Kasumi-1 (cell line): Measurements from ENCODE around the gene MED25.

Experiments used
- DNase-seq, 2 experiments: peaks; one replicate each; lab custom pipeline; 2025; lab: John Stamatoyannopoulos, UW

Gene MED25

GRCh38 chr19:49799271-49799797 is 18.8 kb upstream of the MED25 start:
- DNase-seq, result no peak

- no peak for DNase-seq
These were observed 18.2 kb upstream of the MED25 start for GRCh38 chr19:49799798-49800376.

DNA sequence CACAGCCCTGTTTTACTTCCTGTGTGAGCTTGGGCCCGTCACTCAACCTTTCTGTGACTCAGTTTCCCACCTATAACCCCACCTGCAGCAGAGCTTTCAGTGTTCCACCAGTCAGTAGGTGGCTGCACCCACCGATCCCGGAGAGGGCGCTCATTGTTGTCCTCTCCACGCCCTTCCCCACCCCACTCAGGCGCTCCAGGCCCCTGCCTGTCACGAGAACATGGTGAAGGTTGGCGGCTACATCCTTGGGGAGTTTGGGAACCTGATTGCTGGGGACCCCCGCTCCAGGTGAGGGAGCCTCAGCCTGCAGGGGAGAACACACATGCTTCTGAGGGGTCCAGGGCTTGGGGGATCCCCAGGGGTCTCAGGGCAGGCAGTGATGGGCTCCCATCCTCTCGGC is 17.3 kb upstream of the MED25 start:
- no peak for DNase-seq

DNA sequence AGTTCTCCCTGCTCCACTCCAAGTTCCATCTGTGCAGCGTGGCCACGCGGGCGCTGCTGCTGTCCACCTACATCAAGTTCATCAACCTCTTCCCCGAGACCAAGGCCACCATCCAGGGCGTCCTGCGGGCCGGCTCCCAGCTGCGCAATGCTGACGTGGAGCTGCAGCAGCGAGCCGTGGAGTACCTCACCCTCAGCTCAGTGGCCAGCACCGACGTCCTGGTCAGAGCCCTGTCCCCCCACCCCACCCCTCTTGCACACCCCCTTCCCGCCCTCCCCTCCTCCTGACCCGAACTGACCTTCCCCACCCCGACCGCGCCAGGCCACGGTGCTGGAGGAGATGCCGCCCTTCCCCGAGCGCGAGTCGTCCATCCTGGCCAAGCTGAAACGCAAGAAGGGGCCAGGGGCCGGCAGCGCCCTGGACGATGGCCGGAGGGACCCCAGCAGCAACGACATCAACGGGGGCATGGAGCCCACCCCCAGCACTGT is 16.6 kb upstream of the MED25 start:
- no peak for DNase-seq

DNA sequence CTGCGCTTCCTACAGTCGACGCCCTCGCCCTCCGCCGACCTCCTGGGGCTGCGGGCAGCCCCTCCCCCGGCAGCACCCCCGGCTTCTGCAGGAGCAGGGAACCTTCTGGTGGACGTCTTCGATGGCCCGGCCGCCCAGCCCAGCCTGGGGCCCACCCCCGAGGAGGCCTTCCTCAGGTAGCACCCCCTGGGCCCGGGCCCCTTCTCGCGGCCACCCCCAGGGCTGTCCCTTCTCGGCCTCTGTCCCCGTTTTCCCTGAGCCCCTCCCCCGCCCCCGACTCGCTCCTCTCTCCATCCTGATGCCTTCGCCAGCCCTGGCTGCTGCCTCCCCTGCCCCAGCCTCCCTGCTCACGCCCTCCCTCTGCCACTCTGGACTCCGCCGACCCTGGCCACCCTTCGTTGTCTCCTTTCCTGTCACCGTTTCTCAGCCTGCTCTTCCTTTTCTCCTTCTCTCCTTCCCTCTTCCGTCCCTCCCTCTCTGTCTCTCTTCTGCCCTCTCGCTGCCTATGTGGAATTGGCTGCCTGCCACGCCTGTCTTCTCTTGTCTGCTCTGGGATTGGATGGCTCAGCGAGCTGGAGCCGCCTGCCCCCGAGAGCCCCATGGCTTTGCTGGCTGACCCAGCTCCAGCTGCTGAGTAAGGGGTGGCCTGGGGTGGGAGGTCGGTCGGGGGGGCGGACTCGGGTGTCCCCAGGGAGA is 16.0 kb upstream of the MED25 start:
- DNase-seq, result no peak

GRCh38 chr19:49802836-49803528 is 15.1 kb upstream of the MED25 start:
- DNase-seq, result no peak

DNA sequence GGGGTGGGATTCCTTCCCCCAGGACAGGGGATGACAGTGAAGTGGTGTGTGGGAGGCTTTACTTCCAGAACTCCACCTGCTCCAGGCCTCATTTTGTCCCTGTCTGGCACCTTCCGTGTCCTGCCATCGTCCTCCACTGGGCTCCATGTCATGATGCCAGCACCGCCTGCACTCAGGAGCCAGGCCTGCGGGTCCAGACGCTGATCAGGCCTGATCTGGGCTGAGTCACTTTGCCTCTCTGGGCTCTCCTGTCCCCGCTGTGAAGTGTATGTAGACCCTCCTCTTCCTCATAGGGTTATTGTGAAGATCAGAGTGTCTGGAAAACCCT is 14.6 kb upstream of the MED25 start:
- DNase-seq, result no peak

- DNase-seq, result no peak
These were observed 12.1 kb upstream of the MED25 start for GRCh38 chr19:49805822-49806619.

DNA sequence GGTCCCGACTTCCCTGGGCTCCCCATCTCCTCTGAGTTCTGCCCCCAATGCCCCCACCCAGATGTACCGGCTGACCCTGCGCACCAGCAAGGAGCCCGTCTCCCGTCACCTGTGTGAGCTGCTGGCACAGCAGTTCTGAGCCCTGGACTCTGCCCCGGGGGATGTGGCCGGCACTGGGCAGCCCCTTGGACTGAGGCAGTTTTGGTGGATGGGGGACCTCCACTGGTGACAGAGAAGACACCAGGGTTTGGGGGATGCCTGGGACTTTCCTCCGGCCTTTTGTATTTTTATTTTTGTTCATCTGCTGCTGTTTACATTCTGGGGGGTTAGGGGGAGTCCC is 11.5 kb upstream of the MED25 start:
- no peak for DNase-seq

DNA sequence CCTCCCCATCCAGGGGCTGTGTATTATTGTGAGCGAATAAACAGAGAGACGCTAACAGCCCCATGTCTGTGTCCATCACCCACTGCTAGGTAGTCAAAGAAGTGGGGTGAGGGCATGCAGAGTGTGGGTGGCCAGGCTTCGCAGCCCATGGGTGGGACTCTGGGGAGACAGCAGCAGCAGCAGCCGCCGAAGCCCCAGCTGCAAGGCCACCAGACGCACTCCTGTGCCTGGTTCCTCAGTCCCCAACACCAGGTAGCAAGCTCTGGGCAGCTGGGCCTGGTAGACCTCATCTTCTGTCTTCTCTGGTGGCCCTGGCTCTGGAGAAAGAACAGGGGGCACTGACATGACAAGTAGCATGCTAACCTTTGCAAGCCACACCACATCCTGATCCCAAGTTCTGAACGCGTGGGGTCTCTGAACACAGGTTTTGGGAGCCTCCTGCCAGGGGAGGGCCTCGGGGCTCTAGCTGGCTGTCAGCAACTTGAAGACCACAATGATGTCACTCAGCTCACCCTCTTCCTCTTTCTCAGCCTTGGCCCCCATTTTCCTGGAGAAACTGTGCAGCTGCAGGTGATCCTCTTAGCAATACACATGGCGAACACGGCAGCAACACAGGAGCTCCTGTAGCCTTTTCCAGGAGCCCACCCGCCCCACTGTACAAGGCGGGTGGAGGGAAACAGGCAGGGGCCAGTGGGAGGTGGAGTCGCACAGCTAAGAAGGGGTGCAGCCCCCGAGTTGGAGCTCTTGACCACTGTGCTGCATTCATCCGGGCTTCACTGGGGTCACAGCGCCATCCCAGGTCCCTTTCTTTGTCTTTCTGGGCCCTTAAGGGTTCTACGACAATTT is 10.8 kb upstream of the MED25 start:
- DNase-seq, result peak; percentile 73 to 79

DNA sequence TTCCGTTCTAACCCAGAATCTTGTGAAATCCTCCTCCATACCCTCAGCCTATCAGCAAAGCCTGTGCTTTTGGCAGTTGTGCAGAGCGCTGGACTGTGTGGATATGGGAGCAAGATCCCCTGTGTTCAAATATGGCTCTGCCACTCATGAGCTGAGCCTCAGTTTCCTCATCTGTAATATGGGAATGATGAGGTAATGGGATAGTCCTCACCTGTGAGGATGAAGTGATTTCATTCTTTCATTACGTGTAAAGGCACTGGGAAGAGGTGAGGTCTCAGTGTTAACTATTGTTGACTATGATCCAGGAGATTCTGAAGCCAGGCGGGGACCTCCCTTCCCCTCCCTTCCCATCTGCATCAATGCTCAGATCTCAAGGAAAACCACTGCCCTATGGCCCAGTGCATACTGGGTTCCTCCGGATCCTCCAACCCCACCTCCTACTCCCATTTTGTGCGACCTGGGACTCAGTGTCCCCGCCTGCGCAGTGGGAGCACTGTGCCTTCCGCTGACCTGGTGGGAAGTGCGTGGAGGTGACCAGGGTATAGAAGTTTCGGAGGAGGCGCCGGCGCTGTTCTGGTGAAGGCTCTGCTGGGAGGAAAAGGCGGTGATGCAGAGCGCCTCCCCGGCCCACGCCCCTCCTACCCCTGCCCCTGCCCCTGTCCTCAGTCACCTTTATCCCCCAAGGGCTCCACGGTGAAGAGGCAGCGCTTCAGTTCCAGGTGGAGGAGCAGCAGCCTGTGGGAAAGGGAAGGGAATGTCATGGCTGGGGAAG is 10.0 kb upstream of the MED25 start:
- no peak for DNase-seq

- DNase-seq, result no peak
These were observed 9.4 kb upstream of the MED25 start for GRCh38 chr19:49808711-49809159.

GRCh38 chr19:49809160-49809940 is 8.7 kb upstream of the MED25 start:
- no peak for DNase-seq

DNA sequence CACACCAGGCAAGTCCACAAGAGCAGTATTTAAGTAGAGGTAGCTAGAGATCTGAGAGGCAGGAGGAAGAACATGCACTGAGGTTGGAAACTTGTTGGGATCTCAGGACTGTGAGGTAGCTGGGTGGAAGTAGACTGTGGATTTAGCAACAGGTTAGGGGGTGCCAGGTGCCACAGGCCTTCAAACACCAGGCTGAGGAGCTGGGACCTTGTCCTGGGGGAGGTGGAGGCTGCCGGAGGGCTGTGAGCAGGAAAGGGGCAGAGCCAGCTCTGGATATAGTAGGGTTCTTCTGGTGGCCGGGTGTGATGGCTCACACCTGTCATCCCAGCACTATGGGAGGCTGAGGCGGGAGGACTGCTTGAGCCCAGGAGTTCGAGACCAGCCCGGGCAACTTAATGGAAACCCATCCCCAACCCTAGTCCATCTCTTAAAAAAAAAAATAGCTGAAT is 8.1 kb upstream of the MED25 start:
- DNase-seq, result no peak

GRCh38 chr19:49811328-49811727 is 6.8 kb upstream of the MED25 start:
- DNase-seq, result no peak

GRCh38 chr19:49812452-49812996 is 5.6 kb upstream of the MED25 start:
- no peak for DNase-seq

GRCh38 chr19:49812997-49813861 is 4.9 kb upstream of the MED25 start, which contains the start of gene FUZ:
Gene FUZ (minus strand): TSS chr19:49813292. CDS start chr19:49813106, 186 bp downstream.
- DNase-seq, result peak; percentile 93 to 94

- peak in 1 of 2 experiments; percentile 15 for DNase-seq
These were observed 4.1 kb upstream of the MED25 start for GRCh38 chr19:49814010-49814409.
